UCSD-AML1 (cell line): ENCODE results near the gene BIRC3.
A peak's percentile ranks its signal among the peaks of the same experiment; 100 is the strongest.
"Not testable (repeated sequence)": the region's sequence is repeated elsewhere in the genome, so short reads cannot be mapped to it uniquely, and the experiment has no call there.

ENCODE experiments used
- DNase-seq: peaks from one replicate; lab custom pipeline; 2025; ENCODE audit not compliant: unreplicated experiment; lab: John Stamatoyannopoulos, UW

The BIRC3 gene

GRCh38 chr11:102323542-102324251, 6.4 kb downstream of the BIRC3 start:
- no peak for DNase-seq

- no peak for DNase-seq
These were observed 7.8 kb downstream of the BIRC3 start for GRCh38 chr11:102325088-102325487.

DNA sequence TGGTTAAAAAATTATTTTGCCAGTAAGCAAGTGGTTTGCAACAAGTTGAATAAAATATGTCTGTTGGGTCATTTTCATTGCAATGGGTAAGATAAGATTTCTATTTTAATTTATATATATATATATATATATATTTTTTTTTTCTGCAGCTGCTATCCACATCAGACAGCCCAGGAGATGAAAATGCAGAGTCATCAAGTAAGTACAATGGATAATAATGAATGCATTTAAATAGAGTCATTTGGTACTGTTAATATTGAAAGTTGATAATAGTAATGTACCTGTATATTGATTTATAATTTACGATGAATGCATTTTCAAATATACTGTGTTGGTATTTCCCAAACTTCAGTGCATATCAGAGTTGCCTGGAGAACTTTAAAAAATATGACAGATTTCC, 11.5 kb downstream of the BIRC3 start:
- DNase-seq = no peak

DNA sequence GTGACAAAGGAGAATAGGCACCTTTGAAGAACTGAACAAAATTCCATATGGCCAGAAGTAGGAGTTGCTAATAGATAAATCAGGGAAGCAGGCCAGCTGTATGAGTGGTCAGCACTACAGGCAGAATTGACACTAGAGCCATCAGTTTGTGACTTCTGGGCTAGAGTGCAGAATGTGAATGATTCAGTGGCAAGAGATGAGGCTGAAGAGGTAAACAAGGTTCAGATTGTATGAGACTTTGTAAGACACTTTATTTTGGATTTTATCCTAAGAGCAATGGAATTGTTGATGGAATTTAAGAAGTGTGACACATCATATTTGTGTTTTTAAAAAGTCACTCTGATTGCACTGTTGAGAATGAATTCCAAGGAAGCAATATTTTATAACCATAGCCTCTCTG, 12.9 kb downstream of the BIRC3 start:
- no peak for DNase-seq

DNA sequence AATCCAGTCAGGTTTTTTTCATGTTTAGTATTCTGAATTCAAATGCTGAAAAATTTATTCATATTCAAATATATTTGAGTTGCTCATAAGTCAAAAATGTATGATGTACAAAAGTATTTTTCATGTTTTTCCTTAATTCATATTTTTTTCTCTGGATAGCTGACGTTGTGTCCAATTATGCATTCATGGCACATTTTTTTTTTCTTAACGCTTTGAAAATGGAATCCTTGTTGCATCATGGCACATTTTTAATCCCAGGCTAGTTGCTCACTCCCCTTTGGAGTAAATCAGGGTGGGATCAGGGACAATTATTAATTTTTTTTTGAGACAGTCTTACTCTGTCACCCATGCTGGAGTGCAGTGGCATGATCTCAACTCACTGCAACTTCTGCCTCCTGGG, 14.1 kb downstream of the BIRC3 start:
- no peak for DNase-seq

DNA sequence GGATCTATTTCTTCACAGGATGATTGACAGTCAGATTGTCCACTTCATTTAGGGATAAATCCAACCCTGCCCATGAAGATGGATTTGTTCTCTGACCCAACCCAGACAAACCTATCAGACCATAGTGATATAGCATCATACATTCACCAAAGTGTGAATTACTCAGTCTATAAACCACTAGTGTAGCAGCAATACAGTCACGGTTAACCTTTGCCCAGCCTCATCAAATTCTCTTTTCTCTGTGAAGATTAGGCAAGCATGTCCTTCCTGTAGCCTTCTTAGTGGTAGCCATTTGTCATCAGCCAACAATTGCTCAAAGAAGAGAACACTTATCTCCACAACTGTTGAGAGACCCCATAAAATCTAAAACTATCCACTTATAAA, 15.3 kb downstream of the BIRC3 start:
- no peak for DNase-seq

GRCh38 chr11:102338479-102339010, 21.3 kb downstream of the BIRC3 start:
- no peak for DNase-seq

DNA sequence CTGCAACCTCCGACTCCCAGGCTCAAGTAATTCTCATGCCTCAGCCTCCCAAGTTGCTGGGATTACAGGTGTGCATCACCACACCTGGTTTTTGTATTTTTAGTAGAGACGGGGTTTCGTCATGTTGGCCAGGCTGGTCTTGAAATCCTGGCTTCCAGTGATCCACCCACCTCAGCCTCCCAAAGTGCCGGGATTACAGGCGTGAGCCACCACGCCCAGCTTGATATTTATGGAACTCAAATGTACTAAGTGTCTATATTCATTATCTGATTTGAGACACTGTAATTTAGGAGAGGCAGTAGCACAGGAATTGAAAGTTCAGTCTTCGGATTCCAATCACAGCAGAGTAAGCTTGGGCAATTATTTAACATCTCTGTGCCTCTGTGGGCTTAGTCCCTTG, 24.0 kb downstream of the BIRC3 start:
- not testable (repeated sequence) for DNase-seq

DNA sequence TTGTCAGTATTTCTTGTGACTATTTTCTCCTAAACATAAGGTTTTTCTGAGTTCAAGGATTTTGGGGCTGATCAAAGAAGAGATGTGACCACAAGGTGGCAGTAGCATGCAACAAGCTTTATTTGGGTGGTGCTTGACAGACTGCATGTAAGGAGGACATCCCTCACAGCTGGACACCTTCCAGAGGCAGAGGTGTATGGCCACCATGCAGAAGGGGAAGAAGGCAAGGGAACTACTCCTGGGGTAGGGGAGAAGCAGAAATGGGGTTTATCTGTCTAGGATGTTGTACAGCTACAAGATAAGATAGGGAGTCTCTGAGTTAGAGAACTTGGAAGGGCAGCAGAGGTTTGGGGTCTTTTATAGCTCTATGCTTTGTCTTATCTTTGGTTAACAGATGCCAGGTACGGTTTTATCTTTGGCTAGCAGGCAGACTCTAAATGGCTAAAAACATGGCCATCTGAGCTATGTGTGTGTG, 24.6 kb downstream of the BIRC3 start:
- peak; percentile 49 for DNase-seq

DNA sequence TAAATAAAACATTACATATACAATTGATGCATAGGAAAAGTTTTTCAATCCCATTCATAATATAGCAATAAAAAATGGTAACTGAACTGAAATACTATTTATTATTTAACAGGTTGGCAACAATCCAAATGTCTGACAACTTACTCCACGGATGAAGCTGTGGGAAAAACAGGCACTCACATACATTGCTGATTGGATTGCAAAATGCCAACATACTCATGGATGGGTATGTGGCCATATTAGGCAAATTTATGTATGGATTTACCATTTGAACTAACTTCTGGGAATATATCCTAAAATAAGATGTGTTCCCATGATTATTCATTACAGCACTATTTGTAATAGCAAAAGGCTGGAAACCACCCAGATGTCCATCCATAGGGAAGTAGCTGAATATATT, 26.5 kb downstream of the BIRC3 start:
- DNase-seq = no peak

DNA sequence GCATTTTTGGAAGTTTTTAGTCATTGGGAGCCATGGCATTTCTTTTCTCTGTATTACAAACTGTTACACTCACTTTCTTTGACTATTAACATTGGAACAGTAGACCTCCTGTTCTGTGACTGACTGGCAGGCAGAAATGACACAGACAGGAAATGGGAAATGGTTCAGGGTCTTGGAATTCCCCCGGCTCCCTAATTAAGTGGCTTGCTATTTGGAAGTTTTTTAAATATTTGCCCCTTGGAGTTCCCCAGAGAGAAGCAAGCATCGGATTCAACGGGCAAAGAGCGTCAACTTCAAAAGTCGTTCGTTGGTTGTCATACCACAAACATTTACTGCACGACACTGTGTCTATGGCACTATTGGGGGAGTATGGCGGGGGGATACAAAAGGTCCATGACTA, 28.6 kb downstream of the BIRC3 start:
- DNase-seq = peak; percentile 13

GRCh38 chr11:102346456-102346747, 29.1 kb downstream of the BIRC3 start:
- no peak for DNase-seq

DNA sequence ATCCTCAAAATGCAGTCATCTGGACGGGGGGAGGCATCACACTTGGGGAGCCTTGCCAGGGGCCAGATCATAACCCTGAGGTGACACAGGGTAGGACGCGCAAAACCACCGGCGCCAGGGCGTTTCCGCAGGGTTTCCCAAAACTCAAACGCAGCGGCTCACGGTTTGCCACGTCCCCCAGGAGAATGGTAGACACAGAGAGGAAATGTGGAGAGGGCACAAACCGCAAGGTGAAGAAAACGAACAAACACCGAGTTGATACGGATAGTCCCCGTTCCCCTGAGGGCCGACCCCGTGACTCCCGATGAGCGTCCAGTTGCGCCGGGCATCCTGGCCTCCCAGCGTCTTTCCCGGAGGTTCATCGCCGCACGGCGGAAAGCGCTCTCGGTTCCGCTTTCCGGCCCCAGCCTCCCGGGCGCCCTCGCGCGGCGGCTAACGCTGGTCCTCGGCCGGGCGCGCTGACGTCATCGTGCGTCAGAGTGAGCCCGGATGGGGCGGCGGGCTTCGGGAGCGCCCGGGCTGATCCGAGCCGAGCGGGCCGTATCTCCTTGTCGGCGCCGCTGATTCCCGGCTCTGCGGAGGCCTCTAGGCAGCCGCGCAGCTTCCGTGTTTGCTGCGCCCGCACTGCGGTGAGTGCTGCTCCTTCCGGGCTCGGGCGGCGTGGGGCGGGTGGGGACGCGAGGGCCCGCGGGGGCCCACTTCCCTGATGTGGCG, 29.6 kb downstream of the BIRC3 start, which contains the start of gene BIRC2:
Gene BIRC2, plus strand, starts transcription at position 467 of the 714 bp plus-strand sequence. CDS start 2,641 bp downstream, outside the sequence.
- DNase-seq = peak; percentile 97

GRCh38 chr11:102347462-102348370, 30.4 kb downstream of the BIRC3 start:
- peak; percentile 11 for DNase-seq

DNA sequence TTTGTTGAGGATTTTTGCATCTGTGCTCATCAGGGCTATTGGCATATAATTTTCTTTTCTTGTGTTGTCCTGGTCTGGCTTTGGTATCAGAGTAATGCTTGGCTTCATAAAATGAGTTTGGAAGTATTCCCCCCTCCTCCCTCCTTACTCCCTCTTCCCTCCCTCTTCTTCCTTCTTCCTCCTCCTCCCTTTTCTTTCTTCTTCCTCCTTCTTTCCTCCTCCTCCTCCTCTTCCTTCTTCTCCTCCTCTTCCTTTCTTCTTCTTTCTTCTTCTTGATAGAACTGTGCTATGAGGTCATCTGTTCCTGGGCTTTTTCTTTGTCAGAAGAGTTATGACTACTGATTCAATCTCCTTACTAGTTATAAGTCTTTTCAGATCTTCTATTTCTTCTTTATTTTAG, 39.8 kb downstream of the BIRC3 start:
- no peak for DNase-seq

GRCh38 chr11:102359372-102359771, 42.1 kb downstream of the BIRC3 start:
- DNase-seq = no peak

- DNase-seq = no peak
These were observed 43.4 kb downstream of the BIRC3 start for GRCh38 chr11:102360681-102361080.

DNA sequence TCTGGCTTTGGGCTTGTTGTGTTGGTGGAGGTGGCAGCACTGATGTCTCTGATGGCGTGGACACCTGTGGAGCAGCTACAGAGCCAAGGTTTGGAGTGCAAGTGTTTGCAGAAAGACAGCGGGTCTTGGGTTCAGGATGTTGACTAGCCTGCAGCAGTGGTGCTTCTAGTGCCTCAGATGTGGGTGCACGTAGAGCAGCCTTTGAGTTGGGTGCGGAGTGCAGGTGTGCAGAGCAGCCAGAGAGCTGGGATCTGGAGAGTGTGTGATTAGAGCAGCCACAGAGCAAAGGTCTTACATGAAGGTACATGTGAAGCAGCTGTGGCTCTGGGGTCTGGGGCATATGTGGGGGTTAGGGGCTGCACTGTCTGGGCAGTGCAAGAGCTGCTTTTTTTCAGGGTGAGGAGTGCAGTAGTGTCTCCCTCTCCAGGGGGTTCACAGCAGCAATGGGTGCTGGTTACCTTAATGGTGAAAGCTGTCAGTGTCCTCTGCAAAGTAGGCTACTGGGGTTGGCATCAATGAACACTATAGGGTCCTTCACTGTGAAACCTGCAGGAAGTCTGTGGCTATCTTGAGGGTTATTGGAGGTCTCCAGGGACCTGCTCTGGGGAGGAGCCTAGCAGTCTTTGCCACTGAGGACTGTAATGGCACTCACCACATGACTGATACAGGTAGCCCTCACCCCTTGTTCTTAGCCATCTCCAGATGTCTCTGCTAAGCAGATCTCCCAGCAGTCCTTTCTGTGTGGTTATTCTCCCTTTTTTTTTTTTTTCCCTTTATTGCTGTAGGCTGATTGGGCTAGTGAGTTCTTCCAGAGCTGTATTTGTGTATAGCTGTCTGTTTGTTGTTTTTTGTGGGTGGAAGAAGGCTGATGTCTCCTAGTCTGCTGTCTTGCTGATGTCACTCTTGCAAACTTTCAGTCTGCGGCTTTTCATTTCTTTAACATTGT, 44.1 kb downstream of the BIRC3 start:
- DNase-seq = peak; percentile 18

DNA sequence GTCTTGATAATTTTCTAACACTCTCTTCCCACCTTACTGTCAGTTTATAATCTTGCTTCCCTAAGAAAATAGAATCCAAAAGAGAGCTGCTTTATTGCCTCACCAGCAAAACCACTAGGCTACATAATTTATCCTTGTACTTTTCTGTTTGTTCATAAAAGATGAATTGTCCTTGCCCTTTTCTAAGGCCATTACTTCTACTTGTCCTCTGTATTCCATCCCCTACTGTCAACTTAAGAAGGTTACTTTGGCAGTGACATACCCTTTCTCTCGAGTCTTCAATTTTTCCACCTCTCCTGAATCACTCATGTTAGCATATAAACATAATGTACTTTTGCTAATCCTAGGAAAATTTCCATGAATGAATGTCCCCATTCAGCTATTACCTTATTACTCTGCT, 47.7 kb downstream of the BIRC3 start:
- DNase-seq = no peak

DNA sequence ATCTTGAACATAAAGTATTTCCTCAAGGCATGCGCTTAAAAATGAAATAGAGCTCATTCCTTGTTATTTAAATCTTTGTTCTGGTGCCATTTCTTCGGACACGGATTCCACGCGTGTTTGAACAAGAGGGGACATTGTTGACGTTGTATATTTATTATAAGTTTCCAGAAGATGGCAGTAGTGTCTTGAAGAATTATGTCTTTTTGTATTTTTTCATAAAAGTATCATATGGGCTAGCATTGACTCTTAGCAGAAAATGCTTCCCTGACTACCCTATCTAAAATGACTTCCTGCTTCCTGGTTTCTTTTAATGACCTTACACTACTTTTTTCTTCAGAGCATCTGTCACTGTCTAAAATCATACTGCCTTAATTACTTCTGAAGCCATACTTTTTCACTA, 50.1 kb downstream of the BIRC3 start:
- DNase-seq = no peak
